Stimulated activated CD8-positive, alpha-beta memory T cell treated with anti-CD3 and anti-CD28 coated beads, Interleukin-2, amount 100 ng/mL, for 48 hours (primary cell): ENCODE results near the gene TBRG1.
"Not testable (repeated sequence)": the region's sequence is repeated elsewhere in the genome, so short reads cannot be mapped to it uniquely, and the experiment has no call there.

ENCODE experiments used
- DNase-seq, 2 donors: peaks; one replicate each; pipeline ENCODE4 v3.0.0-alpha.2; 2020; ENCODE audit warnings: low read depth in 2 of 2

Gene TBRG1, protein sequence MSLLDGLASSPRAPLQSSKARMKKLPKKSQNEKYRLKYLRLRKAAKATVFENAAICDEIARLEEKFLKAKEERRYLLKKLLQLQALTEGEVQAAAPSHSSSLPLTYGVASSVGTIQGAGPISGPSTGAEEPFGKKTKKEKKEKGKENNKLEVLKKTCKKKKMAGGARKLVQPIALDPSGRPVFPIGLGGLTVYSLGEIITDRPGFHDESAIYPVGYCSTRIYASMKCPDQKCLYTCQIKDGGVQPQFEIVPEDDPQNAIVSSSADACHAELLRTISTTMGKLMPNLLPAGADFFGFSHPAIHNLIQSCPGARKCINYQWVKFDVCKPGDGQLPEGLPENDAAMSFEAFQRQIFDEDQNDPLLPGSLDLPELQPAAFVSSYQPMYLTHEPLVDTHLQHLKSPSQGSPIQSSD

DNA sequence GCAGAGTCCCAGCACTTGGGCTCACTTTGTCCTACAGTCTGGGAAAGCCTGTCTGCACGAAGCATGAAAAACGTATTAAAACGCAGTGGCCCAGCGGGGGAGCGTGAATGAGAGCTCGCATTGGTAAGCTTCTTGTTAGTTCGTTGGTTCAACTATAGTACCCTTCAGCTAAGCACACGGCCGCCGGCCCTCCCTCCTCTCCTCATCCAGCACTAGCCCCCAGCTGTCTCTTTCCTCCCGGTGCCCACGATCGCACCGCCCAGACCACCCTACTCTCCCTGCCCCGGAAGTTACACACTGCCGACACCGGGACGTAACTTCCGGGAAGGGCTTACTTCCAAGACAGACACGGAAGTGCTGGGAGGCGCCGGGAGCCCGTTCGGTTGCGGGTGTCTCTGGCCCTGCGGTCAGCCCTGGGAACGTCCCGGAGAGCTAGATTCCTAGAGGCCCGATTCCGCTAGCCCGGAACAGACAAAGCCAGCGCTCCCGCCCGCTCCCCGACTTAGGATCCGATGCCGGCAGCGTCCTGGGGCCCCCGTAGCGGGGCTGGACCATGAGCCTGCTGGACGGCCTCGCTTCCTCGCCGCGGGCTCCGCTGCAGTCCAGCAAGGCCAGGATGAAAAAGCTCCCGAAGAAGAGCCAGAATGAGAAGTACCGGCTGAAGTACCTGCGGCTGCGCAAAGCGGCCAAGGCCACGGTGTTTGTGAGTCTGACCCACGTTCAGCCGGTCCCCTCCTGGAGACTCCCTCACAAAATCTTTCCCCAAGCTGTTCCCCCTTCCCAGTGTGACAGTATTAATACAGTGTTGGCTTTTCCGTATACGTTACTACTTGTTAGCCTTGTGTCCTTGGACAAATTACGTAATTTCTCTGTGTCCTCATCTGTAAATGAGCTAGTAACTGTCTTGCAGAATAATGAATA lies at the start of gene TBRG1:
Gene TBRG1, plus strand, starts transcription at position 334 of the 921 bp plus-strand sequence. Its CDS starts 220 bp downstream, at position 554.
- DNase-seq = peak; percentile 61 to 70

- no peak for DNase-seq
Observed at GRCh38 chr11:124577716-124578427, 44.8 kb upstream of the TBRG1 start.

DNA sequence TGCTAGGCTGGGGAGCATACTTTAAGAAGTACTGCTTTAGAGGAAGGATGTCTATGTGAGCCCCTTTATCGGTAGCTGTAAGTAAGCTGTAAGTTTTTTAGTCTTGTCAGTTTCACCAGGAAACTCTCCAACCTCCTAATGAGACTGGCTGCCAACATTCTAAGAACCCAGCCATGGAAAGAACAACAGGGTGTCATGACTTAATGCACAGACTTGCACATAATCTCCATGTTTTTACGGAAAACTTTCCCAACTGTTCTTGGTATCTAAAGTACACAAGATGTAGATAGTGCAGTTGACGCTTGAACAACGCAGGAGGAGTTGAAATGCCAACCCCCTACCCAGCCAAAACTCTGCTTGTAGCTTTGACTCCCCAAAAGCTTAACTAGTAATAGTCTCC lies 43.9 kb upstream of the TBRG1 start:
- no peak for DNase-seq

GRCh38 chr11:124581817-124582216 lies 40.8 kb upstream of the TBRG1 start:
- DNase-seq = no peak

DNA sequence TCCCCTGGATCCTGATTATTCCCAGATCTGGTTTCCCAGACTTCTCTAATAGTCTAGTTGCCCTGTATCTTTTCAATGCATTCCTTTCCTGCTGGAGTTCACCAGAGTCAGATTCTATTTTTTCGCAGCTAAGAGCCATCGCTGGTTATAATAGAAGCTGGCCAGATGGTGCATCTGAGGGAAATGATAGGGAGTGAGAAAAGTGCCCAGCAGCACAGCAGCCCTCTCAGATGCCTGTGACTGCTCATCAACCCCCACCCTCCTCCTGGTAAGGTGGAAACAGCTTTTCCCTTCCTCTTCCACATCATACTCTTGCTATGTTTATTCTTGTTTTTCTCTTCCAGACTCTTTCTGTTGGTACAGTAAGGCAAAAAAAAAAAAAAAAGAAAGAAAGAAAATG lies 40.1 kb upstream of the TBRG1 start:
- no peak for DNase-seq

DNA sequence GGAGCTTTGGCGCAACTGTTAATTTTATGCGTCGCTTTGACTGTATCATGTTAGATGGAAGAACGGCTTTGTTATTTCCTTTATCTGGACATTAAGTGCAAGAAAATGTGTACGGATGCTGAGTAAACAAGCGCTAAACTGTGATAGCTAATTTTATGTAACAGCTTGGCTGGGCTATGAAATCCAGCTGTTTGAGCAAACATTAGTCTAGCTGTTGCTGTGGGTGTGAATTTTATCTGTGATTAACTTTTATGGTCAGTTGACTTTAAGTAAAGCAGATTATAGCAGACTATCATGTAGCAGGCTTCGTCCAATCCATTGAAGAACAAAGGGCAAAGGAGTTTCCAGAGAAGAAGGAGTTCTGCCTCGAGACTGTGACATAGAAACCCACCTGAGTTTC lies 38.9 kb upstream of the TBRG1 start:
- DNase-seq = no peak

DNA sequence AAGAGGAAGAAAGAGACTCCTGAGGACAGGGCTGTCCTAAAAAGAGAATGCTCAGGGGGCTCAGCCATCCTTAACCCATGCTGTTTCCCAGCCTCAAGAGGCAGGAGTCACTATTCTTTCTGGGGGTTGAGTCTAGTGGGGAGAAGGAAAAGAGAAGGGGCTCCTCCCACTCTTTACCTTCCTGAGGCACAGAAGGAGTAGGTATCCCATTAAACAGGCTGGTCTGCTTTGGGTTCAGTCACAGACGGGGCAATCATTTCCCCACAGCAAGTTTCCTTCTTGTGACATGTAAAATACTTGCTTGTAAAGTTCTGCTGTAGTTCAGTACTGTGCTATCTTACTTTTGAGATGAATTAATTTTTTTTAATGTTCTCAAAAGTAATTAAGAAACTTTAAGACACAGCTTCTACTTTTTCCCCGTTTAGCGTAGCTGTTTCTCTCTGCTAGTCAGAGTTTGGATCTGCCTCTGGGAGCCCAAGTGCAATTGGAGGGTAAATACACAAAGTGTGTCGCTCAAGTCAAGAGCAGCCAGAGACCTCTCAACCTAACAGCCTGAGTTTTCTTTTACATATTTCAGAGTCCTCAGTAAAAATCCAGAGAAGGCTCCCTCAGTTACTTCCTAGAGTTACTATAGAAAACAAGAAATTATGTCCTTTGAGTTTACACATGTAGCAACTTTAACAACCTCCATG lies 37.8 kb upstream of the TBRG1 start:
- DNase-seq = no peak

DNA sequence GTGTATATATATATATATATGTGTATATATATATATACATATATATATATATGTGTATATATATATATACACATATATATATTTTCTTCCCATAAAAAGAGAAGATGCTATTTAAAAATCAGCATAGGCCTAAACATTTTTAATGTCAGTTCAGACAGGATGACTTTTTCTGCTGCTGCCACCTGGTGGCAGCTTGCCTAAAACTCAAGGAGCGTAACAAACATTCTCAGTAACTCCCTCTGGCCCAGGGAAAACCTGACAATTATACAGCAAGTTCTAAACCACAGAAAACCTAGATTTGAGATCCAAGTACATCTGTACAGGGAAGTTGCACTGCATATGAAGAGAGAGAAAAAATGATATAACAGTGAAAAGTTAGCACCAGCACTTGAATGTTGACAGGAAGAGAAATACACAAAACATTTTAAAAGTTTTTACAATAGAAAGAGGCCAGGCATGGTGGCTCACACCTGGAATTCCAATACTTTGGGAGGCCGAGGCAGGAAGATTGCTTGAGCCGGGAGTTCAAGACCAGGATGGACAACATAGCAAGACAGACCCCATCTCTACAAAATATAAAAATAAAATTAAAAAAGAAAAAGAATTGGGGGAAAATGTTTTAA lies 36.3 kb upstream of the TBRG1 start:
- DNase-seq = peak; percentile 7 to 18

- no peak for DNase-seq
Observed at GRCh38 chr11:124591430-124591829, 31.2 kb upstream of the TBRG1 start.

DNA sequence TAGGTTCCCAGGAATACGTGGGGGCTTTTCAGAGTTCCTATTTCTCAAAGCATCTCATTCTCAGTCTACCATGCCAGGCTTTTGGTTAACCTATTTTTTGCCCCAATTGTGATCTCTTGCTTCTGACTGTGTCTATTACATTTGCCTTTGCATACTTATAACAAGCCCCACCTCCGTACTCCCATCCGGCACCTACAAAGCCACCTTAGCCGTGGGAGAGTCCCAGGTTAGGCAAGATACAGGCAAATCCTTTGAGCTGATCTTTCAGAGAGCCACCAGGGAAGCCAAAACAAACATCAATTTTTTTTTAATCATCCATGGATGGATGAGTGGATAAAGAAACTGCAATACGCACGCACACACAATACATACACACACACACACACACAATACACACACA lies 30.0 kb upstream of the TBRG1 start:
- DNase-seq = no peak

- no peak for DNase-seq
Observed at GRCh38 chr11:124595302-124595701, 27.4 kb upstream of the TBRG1 start.

- DNase-seq = no peak
Observed at GRCh38 chr11:124597626-124598025, 25.0 kb upstream of the TBRG1 start.

DNA sequence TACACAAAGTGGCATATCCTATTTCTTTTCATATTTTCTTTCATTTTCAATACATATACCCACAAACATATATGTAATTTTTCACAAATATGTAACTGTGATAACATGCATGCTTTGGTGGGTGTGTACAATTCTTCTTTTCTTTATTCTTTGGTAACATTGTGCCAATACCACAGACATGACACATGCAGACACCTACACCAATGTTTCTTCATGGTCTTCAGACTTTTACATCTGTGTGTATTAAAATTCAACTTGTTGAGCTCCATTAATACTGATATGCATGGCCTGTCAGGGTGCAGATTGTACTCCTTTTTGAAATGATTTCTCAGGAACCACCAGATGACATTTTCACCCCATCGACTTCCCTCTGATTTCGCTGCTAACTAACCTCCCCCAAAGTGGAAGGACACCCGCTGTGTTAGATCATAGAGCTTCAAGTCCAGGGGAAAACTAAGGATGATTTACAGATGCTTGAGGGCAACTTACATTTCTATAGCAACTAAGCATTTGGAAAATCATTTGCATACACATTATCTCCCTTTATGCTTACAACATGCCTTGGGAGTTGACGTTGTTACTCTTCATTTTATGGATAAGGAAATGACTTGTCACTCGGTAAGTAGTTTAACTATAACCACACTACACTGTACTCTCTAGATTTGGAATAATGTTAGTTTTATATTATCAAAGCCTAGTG lies 21.9 kb upstream of the TBRG1 start:
- DNase-seq = no peak

GRCh38 chr11:124602193-124602592 lies 20.5 kb upstream of the TBRG1 start:
- no peak for DNase-seq

DNA sequence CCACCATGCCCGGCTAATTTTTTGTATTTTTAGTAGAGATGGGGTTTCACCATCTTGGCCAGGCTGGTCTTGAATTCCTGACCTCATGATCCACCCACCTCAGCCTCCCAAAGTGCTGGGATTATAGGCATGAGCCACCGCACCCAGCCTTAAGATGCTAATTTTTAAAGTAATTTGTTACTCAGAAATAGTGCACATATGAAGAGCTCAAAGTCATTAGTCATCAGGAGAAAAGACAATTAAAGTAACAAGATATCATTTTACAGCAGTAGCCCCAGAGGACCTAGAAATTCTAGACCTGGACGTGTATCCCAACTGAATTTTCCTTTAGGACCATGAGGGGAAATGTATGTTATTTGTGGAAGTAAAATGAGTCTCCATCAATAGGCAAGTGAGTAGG lies 19.9 kb upstream of the TBRG1 start:
- not testable (repeated sequence) for DNase-seq

GRCh38 chr11:124605719-124606118 lies 16.9 kb upstream of the TBRG1 start:
- no peak for DNase-seq

DNA sequence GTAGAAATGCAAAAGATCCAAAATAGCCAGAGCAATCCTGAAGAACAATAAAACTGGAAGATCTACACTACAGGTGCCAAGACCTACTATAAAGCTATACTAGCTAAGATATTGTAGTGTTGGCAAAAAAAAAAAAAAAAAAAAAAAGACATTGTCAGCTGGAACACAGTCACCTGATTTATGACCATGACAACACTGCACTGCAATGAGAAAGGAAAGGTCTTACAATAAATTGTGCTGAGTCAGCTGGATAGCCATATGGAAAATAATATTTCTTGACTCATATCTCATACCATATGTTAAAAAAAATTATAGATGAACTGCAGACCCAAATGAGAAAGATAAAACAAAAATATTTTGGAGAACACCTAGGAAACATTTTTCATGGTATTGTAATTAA lies 14.5 kb upstream of the TBRG1 start:
- no peak for DNase-seq

DNA sequence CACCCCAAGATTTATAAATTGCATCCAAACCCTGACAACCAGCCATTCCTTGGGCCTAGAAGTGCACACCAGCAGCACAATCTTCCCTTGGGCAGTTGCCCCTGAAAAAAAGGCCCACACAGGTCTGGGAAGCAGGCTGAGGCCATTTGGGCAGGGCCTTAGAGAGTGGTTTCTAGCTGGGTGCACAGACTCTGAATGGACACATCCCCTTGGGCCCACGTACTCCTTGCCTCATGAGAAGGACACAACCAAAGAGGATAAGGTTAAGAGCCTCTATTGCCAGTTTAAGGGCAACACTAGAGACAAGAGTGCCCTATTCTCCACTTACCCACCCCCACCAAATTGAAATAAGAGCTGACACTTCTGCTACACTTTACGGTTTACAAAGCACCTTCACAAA lies 12.4 kb upstream of the TBRG1 start:
- DNase-seq = no peak

DNA sequence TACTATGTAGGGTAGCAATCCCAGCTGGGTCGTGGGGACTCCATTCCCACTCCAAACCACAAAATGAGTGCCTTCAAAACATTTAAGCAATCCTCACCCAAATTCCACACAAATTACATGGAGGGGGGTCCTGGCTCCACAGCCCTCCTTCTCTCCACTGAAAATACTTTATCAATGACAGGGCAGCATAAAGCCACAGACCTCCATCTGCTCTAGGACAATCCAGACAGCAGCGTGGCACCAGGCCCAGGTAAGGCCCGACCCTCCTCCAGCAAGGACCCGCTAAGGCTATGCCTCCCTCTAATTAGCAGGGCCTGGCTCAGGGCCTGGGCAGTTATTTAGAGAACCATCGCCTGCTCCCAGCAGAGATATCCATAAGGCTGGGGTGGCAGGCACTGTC lies 11.6 kb upstream of the TBRG1 start, which contains the start of gene PANX3:
Gene PANX3, plus strand, starts transcription at position 365 of the 400 bp plus-strand sequence. CDS start 129 bp downstream, outside the sequence.
- no peak for DNase-seq

DNA sequence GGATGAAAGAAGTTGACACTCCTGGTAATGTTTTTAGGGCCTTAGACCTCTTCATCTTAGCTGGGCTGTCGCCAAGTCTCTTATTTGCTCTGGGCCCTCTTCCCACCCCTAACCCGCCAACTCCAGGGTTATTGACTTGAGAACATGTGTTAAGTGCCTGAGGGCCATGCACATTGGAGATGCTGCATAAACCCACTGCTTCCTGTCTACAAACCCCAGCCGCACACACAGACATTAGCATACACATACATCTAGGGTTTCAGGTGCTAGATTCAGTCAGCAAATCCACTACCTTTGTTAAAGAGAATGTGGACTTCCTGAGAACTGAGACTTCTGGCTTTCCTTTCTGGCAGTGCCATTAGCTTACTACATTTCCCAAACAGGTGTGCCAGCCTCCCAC lies 10.6 kb upstream of the TBRG1 start:
- no peak for DNase-seq
